Smooth muscle cell (in vitro differentiated cells): ENCODE results near the gene AXIN1. TPM values are rescaled to one million over a fixed set of nuclear protein-coding genes. Genes with fewer than 3 reads are reported as not detected.

Source experiments
- DNase-seq: peaks from one replicate; lab custom pipeline; 2025; ENCODE audit not compliant: unreplicated experiment; lab: John Stamatoyannopoulos, UW
- H2AFZ ChIP-seq: fragments of 200-600 bp; sonication (generic); 2 replicates; pipeline ENCODE4 v1.6.0; 2016; ENCODE audit warnings: antibody characterized with exemption, low read depth, mild to moderate bottlenecking
- H3F3A ChIP-seq: fragments of 200-600 bp; sonication (generic); 2 replicates; pipeline ENCODE4 v1.6.0; 2017; ENCODE audit warnings: antibody characterized with exemption, low read depth
- H3K27ac ChIP-seq: fragments of 200-600 bp; sonication (generic); 2 replicates; pipeline ENCODE4 v1.5.1; 2016; ENCODE audit warnings: low read depth, mild to moderate bottlenecking
- H3K27me3 ChIP-seq: fragments of 200-600 bp; sonication (generic); 2 replicates; pipeline ENCODE4 v1.6.1; 2016; ENCODE audit warnings: low read depth, mild to moderate bottlenecking
- H3K36me3 ChIP-seq: fragments of 200-600 bp; sonication (generic); 2 replicates; pipeline ENCODE4 v1.5.1; 2016; ENCODE audit warnings: low read depth
- H3K4me1 ChIP-seq: fragments of 200-600 bp; sonication (generic); 2 replicates; pipeline ENCODE4 v1.5.1; 2016; ENCODE audit warnings: low read depth
- H3K4me2 ChIP-seq: fragments of 200-600 bp; sonication (generic); 2 replicates; pipeline ENCODE4 v1.6.0; 2016; ENCODE audit warnings: mild to moderate bottlenecking
- H3K4me3 ChIP-seq: fragments of 200-600 bp; sonication (generic); 2 replicates; pipeline ENCODE4 v1.5.1; 2016; ENCODE audit warnings: mild to moderate bottlenecking
- H3K79me2 ChIP-seq: fragments of 200-600 bp; sonication (generic); 2 replicates; pipeline ENCODE4 v1.6.0; 2016; ENCODE audit warnings: low read depth, mild to moderate bottlenecking
- H3K9ac ChIP-seq: fragments of 200-600 bp; sonication (generic); 2 replicates; pipeline ENCODE4 v1.6.0; 2016; ENCODE audit warnings: low read depth
- H3K9me3 ChIP-seq: fragments of 200-600 bp; sonication (generic); replicated peaks from 2 replicates; pipeline ENCODE4 v1.5.1; 2016; ENCODE audit warnings: low read depth
- H4K20me1 ChIP-seq: fragments of 200-600 bp; sonication (generic); 2 replicates; pipeline ENCODE4 v1.6.0; 2016; ENCODE audit warnings: low read depth
- CTCF ChIP-seq: fragments of 200-600 bp; sonication (generic); IDR thresholded peaks from 2 replicates; pipeline ENCODE4 v1.5.1; 2017; ENCODE audit warnings: borderline replicate concordance, mild to moderate bottlenecking, antibody characterized with exemption; ENCODE audit not compliant: insufficient read depth, poor library complexity, severe bottlenecking
- WGBS: methylation state at CpG from one replicate; pipeline ENCODE4 v1.1.7; 2016; ENCODE audit warnings: low lambda C conversion rate; 5-methylcytosine and 5-hydroxymethylcytosine counted together
- polyA plus RNA-seq: library from polyadenylated mRNA; unstranded; fragments of >200 nt; fragmentation: Nextera tagmentation; extraction: Ambion mirVana; gene quantifications from 2 replicates; pipeline ENCODE4 v1.2.1, GENCODE V29; 2016
- total RNA-seq: library from RNA; depleted of rRNA; stranded (reverse); fragments of >200 nt; gene quantifications from 2 replicates; pipeline ENCODE4 v1.2.3, GENCODE V29; 2014

Gene AXIN1
- total and polyA plus RNA-seq, 2 experiments from 2014 or later: 13.0 to 15.0 TPM

DNA sequence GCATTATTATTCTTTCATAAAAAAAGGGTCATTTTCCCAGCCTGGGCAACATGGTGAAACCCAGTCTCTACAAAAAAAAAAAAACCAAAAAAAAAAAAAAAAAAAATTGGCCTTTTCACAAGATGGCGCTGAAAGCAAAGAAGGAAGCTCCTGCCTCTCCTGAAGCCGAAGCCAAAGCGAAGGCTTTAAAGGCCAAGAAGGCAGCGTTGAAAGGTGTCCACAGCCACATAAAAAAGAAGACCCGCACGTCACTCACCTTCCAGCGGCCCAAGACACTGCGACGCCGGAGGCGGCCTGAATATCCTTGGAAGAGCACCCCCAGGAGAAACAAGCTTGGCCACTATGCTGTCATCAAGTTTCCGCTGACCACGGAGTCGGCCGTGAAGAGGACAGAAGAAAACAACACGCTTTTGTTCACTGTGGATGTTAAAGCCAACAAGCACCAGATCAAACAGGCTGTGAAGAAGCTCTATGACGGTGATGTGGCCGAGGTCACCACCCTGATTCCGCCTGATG, 34.2 kb upstream of the AXIN1 start:
- Histone ChIP-seq H3K36me3 (no peaks in the 10 kb centered on the region), H3K4me1 (peaks cover 17% of the 10 kb centered on the region), H3F3A (peaks cover 17% of the 10 kb centered on the region), H3K27ac (no peak overlapping the region), H4K20me1 (no peaks in the 10 kb centered on the region), H3K79me2 (no peaks in the 10 kb centered on the region), H2AFZ (no peak overlapping the region), H3K9ac (no peak overlapping the region), H3K4me2 (no peak overlapping the region), H3K4me3 (no peak overlapping the region), H3K27me3 (no peaks in the 10 kb centered on the region), H3K9me3 (no peaks in the 10 kb centered on the region)
- TF ChIP-seq CTCF: no peak
- WGBS: 69% methylated on average over 19 of the region's 19 CpGs
- DNase-seq: no peak

GRCh38 chr16:383326-384051, 31.0 kb upstream of the AXIN1 start:
- Histone ChIP-seq H3K36me3 (no peaks in the 10 kb centered on the region), H3K79me2 (peaks cover 30% of the 10 kb centered on the region), H3K27me3 (no peaks in the 10 kb centered on the region), H3K4me3 (peak overlapping the region; percentile 79), H3K27ac (no peak overlapping the region), H3K4me2 (peak overlapping the region; percentile 100), H4K20me1 (peaks cover 24% of the 10 kb centered on the region), H3K9ac (no peak overlapping the region), H3K9me3 (no peaks in the 10 kb centered on the region), H3K4me1 (peaks cover 16% of the 10 kb centered on the region), H3F3A (peaks cover 12% of the 10 kb centered on the region), H2AFZ (no peak overlapping the region)
- 15% methylated on average over 33 of the region's 33 CpGs for WGBS
- DNase-seq: no peak
- no peak for TF ChIP-seq CTCF

- WGBS: 2% methylated on average over 36 of the region's 123 CpGs
- Histone ChIP-seq H3K36me3 (no peaks in the 10 kb centered on the region), H3K27ac (peak within 1 kb of the TSS; percentile 6), H3K9ac (peak within 1 kb of the TSS; percentile 73), H3K4me3 (peak within 1 kb of the TSS; percentile 92), H3K27me3 (no peaks in the 10 kb centered on the region), H4K20me1 (peaks cover 25% of the 10 kb centered on the region), H3K4me2 (peak within 1 kb of the TSS; percentile 100), H3K4me1 (peaks cover 12% of the 10 kb centered on the region), H3K9me3 (no peaks in the 10 kb centered on the region), H3F3A (peaks cover 6% of the 10 kb centered on the region), H3K79me2 (peaks cover 30% of the 10 kb centered on the region), H2AFZ (peak within 1 kb of the TSS; percentile 90)
- DNase-seq: peak; percentile 36
- TF ChIP-seq CTCF: no peak
These were observed 29.5 kb upstream of the AXIN1 start, which contains the start of gene PGAP6 for GRCh38 chr16:381789-382717. PGAP6 (minus strand) TSS chr16:381978; CDS start chr16:381821, 157 bp downstream.
